ENCODE measurements around the gene GALNT7. TPM values are rescaled to one million over a fixed set of nuclear protein-coding genes. Genes with fewer than 3 reads are reported as not detected.
A peak's percentile ranks its signal among the peaks of the same experiment; 100 is the strongest.

GALNT7 gene
- total RNA-seq, 1 donor from 2014 or later, result 8.2 TPM

DNA sequence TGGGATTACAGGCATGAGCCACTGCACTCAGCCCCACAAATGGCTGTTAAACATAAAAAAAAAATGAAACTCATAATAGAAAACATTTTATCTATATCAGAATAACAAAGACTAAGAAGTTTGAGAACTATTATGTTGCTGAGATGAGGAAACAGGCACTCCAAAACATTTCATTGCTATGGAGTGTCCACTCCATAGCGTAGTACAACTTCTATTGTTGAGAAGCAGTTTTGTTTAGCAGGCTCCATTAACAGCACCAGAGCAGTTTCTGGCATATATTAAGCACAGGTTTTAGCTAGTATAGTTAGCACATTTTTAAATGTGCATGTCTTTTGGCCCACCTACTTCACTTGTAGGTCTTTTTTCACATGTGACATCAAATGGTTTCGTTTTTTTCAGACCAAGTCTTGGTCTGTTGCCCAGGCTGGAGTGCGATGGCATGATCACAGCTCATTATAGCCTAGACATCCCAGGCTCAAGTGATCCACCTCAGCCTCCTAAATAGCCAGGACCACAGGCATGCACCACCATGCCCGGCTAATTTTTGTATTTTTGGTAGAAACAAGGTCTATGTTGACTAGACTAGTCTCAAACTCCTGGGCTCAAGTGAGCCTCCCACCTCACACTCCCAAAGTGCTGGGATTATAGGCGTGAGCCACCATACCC lies 159.8 kb downstream of the GALNT7 start:
- peaks cover 18 to 48% of the 10 kb centered on the region in 2 donors for H3K36me3 ChIP-seq
- no peak overlapping the region for H3K4me3 ChIP-seq
- no peak for DNase-seq (ENCODE audit: low spot score in 2 of 2)
- H3K9me3 ChIP-seq, result no peaks in the 10 kb centered on the region
- intact Hi-C loops (cut with DNase I), result no loop called here
- H3K27me3 ChIP-seq, result no peaks in the 10 kb centered on the region
- TF ChIP-seq, protein P1, sequence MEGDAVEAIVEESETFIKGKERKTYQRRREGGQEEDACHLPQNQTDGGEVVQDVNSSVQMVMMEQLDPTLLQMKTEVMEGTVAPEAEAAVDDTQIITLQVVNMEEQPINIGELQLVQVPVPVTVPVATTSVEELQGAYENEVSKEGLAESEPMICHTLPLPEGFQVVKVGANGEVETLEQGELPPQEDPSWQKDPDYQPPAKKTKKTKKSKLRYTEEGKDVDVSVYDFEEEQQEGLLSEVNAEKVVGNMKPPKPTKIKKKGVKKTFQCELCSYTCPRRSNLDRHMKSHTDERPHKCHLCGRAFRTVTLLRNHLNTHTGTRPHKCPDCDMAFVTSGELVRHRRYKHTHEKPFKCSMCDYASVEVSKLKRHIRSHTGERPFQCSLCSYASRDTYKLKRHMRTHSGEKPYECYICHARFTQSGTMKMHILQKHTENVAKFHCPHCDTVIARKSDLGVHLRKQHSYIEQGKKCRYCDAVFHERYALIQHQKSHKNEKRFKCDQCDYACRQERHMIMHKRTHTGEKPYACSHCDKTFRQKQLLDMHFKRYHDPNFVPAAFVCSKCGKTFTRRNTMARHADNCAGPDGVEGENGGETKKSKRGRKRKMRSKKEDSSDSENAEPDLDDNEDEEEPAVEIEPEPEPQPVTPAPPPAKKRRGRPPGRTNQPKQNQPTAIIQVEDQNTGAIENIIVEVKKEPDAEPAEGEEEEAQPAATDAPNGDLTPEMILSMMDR (IDR thresholded peaks at IDR 0.05), result no peak
- peaks cover 0 to 14% of the 10 kb centered on the region in 2 donors for H3K4me1 ChIP-seq
- H3K27ac ChIP-seq, result no peak overlapping the region

DNA sequence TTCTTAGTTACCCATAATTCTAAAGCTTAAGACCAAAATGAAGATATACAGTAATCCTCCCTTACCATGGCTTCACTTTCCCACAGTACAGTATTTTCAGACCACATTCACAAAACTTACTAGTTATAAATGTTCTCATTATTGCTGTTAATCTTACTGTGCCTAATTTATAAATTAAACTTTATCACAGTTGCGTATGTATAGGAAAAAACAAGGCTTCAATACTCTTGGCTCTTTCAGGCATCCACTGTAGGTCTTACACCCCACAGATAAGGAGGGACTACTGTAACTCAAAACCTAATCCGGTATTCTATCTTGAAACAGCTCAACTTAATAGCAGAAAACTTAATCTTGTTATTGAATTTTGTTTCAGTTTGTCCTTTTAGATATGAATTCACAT lies 162.0 kb downstream of the GALNT7 start:
- Histone ChIP-seq H3K4me1 (peaks cover 0 to 17% of the 10 kb centered on the region in 2 donors), H3K36me3 (peaks cover 18 to 45% of the 10 kb centered on the region in 2 donors), H3K27me3 (no peaks in the 10 kb centered on the region), H3K9me3 (no peaks in the 10 kb centered on the region), H3K4me3 (no peak overlapping the region), H3K27ac (peak overlapping the region; percentile 8 to 11)
- TF ChIP-seq, protein P1 (IDR thresholded peaks at IDR 0.05), result no peak
- no peak for DNase-seq (ENCODE audit: low spot score in 2 of 2)
- intact Hi-C loops (cut with DNase I), result loop anchor here (5.0 kb wide), 2 partner anchors 162 to 197 kb away; no protein-coding TSS in a partner anchor

DNA sequence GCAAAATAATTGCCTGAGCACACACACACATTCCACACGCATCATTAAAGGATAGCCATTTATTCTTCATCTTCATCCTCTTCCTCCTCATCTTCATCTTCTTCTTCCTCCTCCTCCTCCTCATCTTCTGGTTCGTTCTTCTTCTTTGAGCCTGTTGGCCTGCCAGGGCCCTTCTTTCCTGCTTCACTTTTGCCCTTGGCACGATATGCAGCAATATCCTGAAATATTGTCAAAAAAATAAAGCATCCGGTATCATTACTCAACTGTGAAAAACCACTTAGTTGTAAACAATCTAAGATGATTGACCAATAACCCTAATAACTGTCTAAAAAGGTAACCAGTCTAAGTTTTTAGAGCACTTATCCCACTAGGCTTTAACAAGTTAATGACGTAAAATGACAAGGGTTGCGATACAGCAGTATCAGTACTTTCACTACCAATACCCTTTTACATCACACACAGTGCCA lies 163.4 kb downstream of the GALNT7 start:
- Histone ChIP-seq H3K27ac (peak overlapping the region; percentile 93 to 98), H3K4me3 (peak overlapping the region; percentile 97 to 99)
- TF ChIP-seq, protein P1 (IDR thresholded peaks at IDR 0.05), result no peak

DNA sequence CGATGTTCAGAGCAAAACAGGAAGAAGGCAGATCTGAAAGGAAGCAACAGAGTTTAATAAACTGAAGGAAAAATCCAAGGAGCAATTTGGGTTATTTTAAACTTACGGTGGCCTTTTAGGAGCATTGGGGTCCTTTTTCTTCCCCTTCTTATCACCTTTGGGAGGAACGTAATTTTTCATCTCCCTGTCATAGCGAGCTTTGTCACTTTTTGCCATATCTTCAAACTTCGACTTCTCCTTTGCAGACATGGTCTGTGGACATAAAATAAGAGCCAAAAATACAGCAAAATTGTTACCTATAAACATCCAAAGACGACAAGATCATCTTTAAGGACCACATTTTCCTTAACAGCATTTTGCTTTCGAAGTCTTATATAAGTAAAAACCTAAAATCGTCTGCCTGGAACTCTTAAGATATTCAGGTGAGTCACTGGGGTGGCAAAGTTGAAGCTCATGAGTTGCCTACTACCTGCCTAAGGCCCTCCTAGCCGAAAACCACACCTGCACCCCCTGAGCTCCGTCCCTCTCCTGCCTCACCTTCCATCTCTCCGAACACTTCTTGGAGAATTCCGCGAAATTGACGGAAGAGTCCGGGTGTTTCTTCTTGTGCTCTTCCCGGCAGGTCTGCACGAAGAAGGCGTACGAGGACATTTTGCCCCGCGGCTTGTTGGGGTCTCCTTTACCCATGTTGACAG lies 164.5 kb downstream of the GALNT7 start:
- peak overlapping the region; percentile 93 to 98 for H3K27ac ChIP-seq
- H3K4me1 ChIP-seq, result peaks cover 0 to 17% of the 10 kb centered on the region in 2 donors
- H3K27me3 ChIP-seq, result no peaks in the 10 kb centered on the region
- no peaks in the 10 kb centered on the region for H3K9me3 ChIP-seq
- peaks cover 8 to 31% of the 10 kb centered on the region in 2 donors for H3K36me3 ChIP-seq
- H3K4me3 ChIP-seq, result peak overlapping the region; percentile 97 to 99
- TF ChIP-seq, protein P1 (IDR thresholded peaks at IDR 0.05), result no peak
- DNase-seq (ENCODE audit: low spot score in 2 of 2), result no peak
- intact Hi-C loops (cut with DNase I), result loop anchor here (5.0 kb wide), 2 partner anchors 159 to 194 kb away; no protein-coding TSS in a partner anchor

More for the DNA sequence above, 163.4 kb downstream of the GALNT7 start:
- Histone ChIP-seq H3K27me3 (no peaks in the 10 kb centered on the region), H3K36me3 (peaks cover 12 to 37% of the 10 kb centered on the region in 2 donors), H3K4me1 (peaks cover 0 to 17% of the 10 kb centered on the region in 2 donors), H3K9me3 (no peaks in the 10 kb centered on the region)
- intact Hi-C loops (cut with DNase I), result loop anchor here (5.0 kb wide), 2 partner anchors 160 to 195 kb away; no protein-coding TSS in a partner anchor
- no peak for DNase-seq (ENCODE audit: low spot score in 2 of 2)

DNA sequence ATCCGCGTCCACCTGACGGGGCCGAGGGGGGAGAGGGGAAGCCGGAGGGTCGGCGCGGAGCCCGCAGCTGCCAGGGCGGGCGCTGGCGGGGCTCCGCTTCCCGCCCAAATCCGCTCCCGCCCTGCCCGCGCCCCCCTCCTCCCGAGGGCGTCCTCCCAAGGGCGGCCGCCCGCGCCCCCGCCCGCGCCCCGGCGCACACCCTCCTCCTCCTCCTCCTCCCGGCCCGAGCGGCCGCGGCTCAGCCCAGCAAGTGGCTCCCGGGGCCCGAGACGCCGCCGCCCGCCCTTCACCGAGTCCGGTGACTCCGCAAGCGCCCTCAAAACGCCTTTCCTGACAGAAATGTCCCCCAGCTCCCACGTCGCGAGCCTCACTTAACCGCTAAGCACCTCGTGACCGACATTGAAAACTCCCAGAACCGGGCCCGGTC lies 165.1 kb downstream of the GALNT7 start:
- TF ChIP-seq, protein P1 (IDR thresholded peaks at IDR 0.05), result no peak

More for the DNA sequence above, 165.1 kb downstream of the GALNT7 start:
- H3K4me3 ChIP-seq, result peak overlapping the region; percentile 97 to 99
- H3K27ac ChIP-seq, result peak overlapping the region; percentile 93 to 98
- intact Hi-C loops (cut with DNase I), result loop anchor here (1.0 to 5.0 kb wide), 4 partner anchors 37 to 194 kb away; partner anchors contain the start of gene SAP30
- H3K27me3 ChIP-seq, result no peaks in the 10 kb centered on the region
- peak; percentile 14 to 76 for DNase-seq (ENCODE audit: low spot score in 2 of 2)
- peaks cover 4 to 25% of the 10 kb centered on the region in 2 donors for H3K36me3 ChIP-seq
- H3K9me3 ChIP-seq, result no peaks in the 10 kb centered on the region
- peaks cover 0 to 17% of the 10 kb centered on the region in 2 donors for H3K4me1 ChIP-seq
